AG09319 (cell line): ENCODE results near the gene MAPK12.

Source experiments
- DNase-seq: peaks from one replicate; pipeline ENCODE4 v3.0.0-alpha.2; 2010; ENCODE audit warnings: low read depth; ENCODE audit errors: extremely low read depth
- CTCF ChIP-seq: IDR thresholded peaks from 2 replicates; pipeline ENCODE4 v1.5.1; 2011; ENCODE audit warnings: low read depth, mild to moderate bottlenecking, inconsistent platforms, low read length, moderate library complexity

The MAPK12 gene

DNA sequence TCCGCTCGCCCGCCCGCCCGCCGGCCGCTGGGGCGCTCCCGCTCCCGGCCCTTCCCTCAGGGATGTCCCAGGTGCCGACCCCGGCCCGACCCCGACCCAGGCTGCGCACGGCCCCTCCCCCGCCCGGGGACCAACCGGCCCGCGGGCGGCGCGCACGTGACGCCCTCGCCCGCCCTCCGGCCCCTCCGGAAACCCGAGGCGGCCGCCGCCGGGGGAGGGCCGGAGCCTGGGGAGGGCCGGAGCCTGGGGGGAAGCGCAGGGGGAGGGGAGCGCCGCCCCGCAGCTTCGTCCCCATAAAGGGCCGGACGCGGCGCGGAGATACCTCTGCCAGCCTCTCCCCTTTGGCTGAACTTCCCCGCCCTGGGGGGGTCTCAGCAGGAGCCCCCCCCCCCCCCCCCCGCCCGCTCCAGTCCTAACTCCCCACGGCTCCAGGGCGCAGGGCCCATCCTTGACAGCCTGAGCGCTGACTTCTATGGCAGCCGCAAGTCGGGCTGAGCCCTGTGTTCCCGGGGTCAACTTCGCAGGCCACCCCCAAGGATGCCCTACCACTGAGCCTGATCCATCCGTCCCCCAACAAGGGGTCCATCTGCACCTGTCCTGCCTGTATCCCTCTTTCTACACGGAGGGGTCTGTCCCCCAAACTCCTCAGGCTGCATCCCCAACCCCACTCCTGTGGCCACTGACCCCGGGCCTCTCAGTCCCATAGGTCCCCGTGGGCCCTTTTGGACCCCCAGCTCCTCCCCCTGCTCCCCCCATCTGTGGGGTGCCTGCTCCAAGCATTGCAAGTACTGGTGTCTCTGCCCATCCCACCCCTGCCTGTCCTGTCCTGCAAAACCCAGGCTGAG lies at the start of gene MAPK12:
MAPK12 (minus strand) TSS at position 69 of the 845 bp plus-strand sequence. CDS start 174 bp downstream, outside the sequence.
- no peak for TF ChIP-seq CTCF
- DNase-seq = no peak

DNA sequence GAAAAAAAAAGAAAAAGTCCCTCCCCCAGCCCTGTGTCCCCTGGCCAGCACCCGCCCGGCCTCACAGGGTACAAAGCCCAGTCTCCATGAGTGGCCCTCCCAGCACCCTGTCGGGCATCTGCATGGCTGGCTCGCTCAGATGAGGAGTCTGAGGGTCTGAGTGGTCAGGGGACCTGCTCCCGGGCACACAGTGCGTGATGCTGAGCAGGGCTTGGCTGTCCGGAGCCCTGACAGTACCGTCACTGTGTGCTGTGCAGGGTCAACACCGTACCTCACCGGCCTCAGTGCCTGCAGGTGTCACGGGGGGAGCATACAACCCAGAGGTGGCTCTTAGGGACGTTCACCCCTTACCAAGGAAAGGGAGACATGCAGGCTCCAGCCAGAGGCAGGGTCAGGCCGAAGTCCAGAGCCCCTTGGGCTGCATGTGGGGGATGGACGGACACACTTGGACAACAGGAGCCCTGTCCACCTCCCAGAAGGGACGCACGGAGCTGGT lies 49.5 kb upstream of the MAPK12 start:
- DNase-seq = no peak
- no peak for TF ChIP-seq CTCF

- DNase-seq = no peak
- TF ChIP-seq CTCF = no peak
Observed at GRCh38 chr22:50310031-50310722, 48.7 kb upstream of the MAPK12 start.

DNA sequence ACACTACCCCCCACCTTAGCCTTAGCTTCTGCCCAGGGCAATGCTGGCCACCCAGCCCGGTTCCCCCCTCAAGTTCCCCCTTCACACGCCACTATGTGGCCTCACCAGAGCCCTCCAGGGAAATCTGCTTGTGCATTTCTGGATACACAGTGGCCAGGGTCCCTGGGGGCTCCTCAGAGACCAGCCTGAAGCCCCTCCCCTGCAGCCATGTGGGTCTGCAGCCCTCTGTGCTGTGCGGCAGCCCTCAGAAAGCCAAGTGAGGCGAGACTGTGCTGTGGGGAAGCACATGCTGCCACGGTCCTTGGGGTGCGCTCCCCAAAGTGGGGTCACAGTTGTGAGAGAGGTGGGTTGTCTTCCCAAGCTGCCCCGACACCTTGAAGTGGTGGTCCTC lies 48.1 kb upstream of the MAPK12 start:
- TF ChIP-seq CTCF = no peak
- no peak for DNase-seq

- no peak for DNase-seq
- TF ChIP-seq CTCF = no peak
Observed at GRCh38 chr22:50308986-50309600, 47.6 kb upstream of the MAPK12 start.

- no peak for TF ChIP-seq CTCF
- DNase-seq = no peak
Observed at GRCh38 chr22:50308597-50308935, 47.1 kb upstream of the MAPK12 start.
